ENCODE data around the gene TSPYL2. TPM values are rescaled to one million over a fixed set of nuclear protein-coding genes. Genes with fewer than 3 reads are reported as not detected.

TSPYL2 gene
- total RNA-seq, 4 donors from 2014 or later, result 142 to 210 (median 180) TPM

DNA sequence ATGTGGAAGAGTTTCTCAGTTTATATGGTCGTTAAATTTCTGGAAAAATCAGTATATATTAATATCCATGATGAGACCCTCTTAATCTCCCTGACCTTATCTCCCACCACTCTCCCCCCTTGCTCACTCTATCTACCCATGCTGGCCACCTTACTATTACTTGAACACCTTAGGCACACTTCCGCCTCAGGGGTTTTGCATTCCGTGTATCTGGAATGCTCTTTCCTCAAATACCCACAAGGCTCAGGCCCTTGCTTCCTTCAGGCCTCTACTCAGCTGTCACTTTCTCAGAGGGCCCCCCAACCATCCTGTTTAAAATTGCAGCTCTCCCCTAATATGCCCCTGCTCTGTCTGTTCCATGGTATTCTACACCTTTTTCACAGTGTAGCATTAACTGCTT, 13.6 kb downstream of the TSPYL2 start:
- 78 to 90% methylated on average over 3 of the region's 3 CpGs for WGBS, 2 donors
- no peak for DNase-seq (ENCODE audit: low spot score in 2 of 2)

DNA sequence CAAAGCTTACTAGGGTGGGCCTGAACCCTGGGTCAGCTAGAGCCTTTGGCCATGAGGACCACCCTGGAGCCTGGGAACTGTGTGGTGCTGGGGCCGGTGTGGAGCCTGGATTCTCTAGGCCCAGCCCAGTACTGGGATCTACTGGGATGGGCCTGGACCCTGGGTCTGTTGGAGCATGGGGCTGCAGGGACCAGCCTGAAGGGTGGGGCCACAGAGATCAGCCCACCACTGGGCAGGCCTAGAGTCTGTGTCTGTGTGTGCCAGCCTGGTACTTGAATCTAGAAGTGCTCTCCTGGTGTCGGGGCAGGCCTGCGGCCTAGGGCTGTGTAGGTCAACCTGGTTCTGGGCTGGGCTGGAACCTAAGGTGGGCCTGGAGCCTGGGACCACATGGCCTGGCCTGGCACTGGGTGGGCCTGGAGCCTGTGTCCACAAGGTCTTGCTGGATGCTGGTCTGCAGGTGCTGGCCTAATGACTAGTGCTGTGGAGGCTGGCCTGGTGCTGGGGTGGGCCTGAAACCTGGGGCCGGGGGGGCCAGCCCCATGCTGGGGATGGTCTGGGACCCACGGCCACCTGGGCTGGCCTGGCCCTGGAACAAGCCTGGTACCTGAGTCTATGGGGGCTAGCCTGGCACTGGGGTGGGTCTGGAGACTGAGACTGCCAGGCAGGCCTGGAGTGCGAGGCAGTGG, 32.8 kb downstream of the TSPYL2 start:
- H3K36me3 ChIP-seq, result no peaks in the 10 kb centered on the region
- H3K27me3 ChIP-seq, result no peaks in the 10 kb centered on the region
- no peak overlapping the region for H3K4me3 ChIP-seq
- H3K4me1 ChIP-seq, result no peaks in the 10 kb centered on the region
- TF ChIP-seq, protein P1, sequence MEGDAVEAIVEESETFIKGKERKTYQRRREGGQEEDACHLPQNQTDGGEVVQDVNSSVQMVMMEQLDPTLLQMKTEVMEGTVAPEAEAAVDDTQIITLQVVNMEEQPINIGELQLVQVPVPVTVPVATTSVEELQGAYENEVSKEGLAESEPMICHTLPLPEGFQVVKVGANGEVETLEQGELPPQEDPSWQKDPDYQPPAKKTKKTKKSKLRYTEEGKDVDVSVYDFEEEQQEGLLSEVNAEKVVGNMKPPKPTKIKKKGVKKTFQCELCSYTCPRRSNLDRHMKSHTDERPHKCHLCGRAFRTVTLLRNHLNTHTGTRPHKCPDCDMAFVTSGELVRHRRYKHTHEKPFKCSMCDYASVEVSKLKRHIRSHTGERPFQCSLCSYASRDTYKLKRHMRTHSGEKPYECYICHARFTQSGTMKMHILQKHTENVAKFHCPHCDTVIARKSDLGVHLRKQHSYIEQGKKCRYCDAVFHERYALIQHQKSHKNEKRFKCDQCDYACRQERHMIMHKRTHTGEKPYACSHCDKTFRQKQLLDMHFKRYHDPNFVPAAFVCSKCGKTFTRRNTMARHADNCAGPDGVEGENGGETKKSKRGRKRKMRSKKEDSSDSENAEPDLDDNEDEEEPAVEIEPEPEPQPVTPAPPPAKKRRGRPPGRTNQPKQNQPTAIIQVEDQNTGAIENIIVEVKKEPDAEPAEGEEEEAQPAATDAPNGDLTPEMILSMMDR (IDR thresholded peaks at IDR 0.05), result no peak
- TF ChIP-seq POLR2A (IDR thresholded peaks at IDR 0.05) (no peak), EP300 (IDR thresholded peaks at IDR 0.05) (no peak)
- no peak overlapping the region for H3K27ac ChIP-seq
- WGBS, 2 donors, result 95 to 100% methylated on average over 1 to 5 of the region's 6 CpGs
- H3K9me3 ChIP-seq, result no peaks in the 10 kb centered on the region
- no peak for DNase-seq (ENCODE audit: low spot score in 2 of 2)

More for the DNA sequence above, 13.6 kb downstream of the TSPYL2 start:
- no peaks in the 10 kb centered on the region for H3K9me3 ChIP-seq
- H3K4me3 ChIP-seq, result no peak overlapping the region
- TF ChIP-seq, protein P1 (IDR thresholded peaks at IDR 0.05), result no peak
- TF ChIP-seq POLR2A (IDR thresholded peaks at IDR 0.05) (no peak), EP300 (IDR thresholded peaks at IDR 0.05) (no peak)
- H3K36me3 ChIP-seq, result peaks cover 0 to 17% (median 0%) of the 10 kb centered on the region in 3 donors
- H3K27me3 ChIP-seq, result peaks cover 0 to 10% of the 10 kb centered on the region in 2 donors
- H3K4me1 ChIP-seq, result peaks cover 0 to 11% (median 2%) of the 10 kb centered on the region in 4 donors
- no peak overlapping the region for H3K27ac ChIP-seq

DNA sequence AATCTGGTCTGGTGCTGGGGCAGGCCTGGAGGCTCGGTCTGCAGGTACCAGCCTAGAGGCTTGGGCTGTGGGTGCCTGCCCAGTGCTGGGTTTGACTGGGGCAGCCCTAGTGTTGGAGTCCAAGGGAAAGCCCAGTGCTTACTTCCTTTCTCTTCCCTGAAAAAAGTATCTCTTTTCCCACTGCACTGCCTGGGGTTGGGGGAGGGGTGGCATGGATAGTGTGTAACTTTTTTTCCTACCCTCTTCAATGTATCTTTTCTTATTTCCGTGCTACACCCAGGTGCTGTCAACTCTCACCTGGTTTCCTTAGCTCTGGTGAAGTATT, 33.3 kb downstream of the TSPYL2 start:
- no peaks in the 10 kb centered on the region for H3K9me3 ChIP-seq
- peak overlapping the region in 3 of 4 donors; percentile 7 to 50 (median 49) for H3K27ac ChIP-seq
- no peak for DNase-seq (ENCODE audit: low spot score in 2 of 2)
- no peaks in the 10 kb centered on the region for H3K27me3 ChIP-seq
- no peak overlapping the region for H3K4me3 ChIP-seq
- no peak for TF ChIP-seq EP300 (IDR thresholded peaks at IDR 0.05)
- TF ChIP-seq, protein P1 (IDR thresholded peaks at IDR 0.05), result no peak
- TF ChIP-seq POLR2A (IDR thresholded peaks at IDR 0.05), result no peak
- H3K4me1 ChIP-seq, result no peaks in the 10 kb centered on the region
- WGBS, 2 donors, result 79 to 89% methylated on average over 2 of the region's 2 CpGs
- no peaks in the 10 kb centered on the region for H3K36me3 ChIP-seq

DNA sequence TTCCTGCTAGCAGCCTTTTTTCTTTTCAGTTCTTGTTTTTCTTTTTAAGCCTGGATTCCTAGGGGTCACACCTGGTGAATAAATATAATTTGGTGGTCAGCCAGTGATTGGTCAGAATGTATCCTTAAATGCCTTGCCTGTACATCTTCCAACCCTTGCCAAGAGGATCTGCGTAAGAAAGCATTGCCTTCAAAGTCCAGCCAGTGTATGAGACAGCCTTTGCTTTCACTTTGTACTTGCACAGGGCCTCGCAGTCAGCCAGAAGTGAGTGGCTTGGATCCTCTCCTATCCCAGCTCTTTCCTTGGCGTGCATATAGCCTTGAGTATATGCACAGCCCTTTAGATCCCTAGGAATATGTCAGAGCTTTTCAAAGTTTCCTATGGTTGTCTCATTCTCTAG, 33.9 kb downstream of the TSPYL2 start:
- no peaks in the 10 kb centered on the region for H3K4me1 ChIP-seq
- H3K36me3 ChIP-seq, result no peaks in the 10 kb centered on the region
- 44 to 61% methylated on average over 3 of the region's 3 CpGs for WGBS, 2 donors
- peak overlapping the region in 3 of 4 donors; percentile 7 to 50 (median 49) for H3K27ac ChIP-seq
- no peak for DNase-seq (ENCODE audit: low spot score in 2 of 2)
- no peaks in the 10 kb centered on the region for H3K9me3 ChIP-seq
- H3K4me3 ChIP-seq, result no peak overlapping the region
- H3K27me3 ChIP-seq, result no peaks in the 10 kb centered on the region
- TF ChIP-seq, protein P1 (IDR thresholded peaks at IDR 0.05), result no peak
- TF ChIP-seq EP300 (IDR thresholded peaks at IDR 0.05) (no peak), POLR2A (IDR thresholded peaks at IDR 0.05) (no peak)

DNA sequence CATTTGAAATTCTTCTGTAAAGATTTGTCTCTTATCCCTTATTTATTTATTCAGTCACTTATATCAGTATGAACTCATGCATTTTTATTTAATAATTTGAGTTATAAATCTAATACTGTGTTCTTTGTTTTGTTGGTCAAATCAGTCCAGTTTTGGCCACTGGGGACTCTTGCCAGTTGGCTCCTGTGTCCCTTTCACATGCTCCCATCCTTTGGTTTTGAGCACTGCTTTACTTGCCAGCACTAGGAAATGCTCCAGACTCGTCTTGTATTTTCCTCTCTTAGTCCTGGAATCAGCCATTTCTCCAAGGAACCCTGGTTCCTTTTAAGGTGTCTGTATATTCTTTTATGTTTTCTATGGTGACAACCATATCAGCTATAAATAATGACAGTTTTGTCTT, 39.8 kb downstream of the TSPYL2 start:
- no peak overlapping the region for H3K4me3 ChIP-seq
- TF ChIP-seq POLR2A (IDR thresholded peaks at IDR 0.05), result no peak
- TF ChIP-seq, protein P1 (IDR thresholded peaks at IDR 0.05), result no peak
- TF ChIP-seq EP300 (IDR thresholded peaks at IDR 0.05), result no peak
- no peaks in the 10 kb centered on the region for H3K36me3 ChIP-seq
- H3K27me3 ChIP-seq, result peaks cover 0 to 8% of the 10 kb centered on the region in 2 donors
- peaks cover 0 to 8% (median 0%) of the 10 kb centered on the region in 4 donors for H3K4me1 ChIP-seq
- no peak for DNase-seq (ENCODE audit: low spot score in 2 of 2)
- no peaks in the 10 kb centered on the region for H3K9me3 ChIP-seq
- WGBS, 2 donors, result 20% methylated on average over 1 of the region's 1 CpG
- H3K27ac ChIP-seq, result no peak overlapping the region
